DND-41 (cell line): ENCODE data around the gene MCAT.

Experiments
- CTCF ChIP-seq: IDR thresholded peaks from 2 replicates; pipeline ENCODE4 v1.5.1; 2012; ENCODE audit warnings: borderline replicate concordance, low read length, moderate library complexity, mild to moderate bottlenecking; ENCODE audit not compliant: poor library complexity, severe bottlenecking; ENCODE audit errors: extremely low read depth
- EZH2 ChIP-seq: IDR thresholded peaks from 3 replicates; pipeline ENCODE4 v1.6.1; 2012; ENCODE audit warnings: borderline replicate concordance, low read depth, mild to moderate bottlenecking, moderate library complexity, low read length, inconsistent platforms; ENCODE audit not compliant: severe bottlenecking

DNA sequence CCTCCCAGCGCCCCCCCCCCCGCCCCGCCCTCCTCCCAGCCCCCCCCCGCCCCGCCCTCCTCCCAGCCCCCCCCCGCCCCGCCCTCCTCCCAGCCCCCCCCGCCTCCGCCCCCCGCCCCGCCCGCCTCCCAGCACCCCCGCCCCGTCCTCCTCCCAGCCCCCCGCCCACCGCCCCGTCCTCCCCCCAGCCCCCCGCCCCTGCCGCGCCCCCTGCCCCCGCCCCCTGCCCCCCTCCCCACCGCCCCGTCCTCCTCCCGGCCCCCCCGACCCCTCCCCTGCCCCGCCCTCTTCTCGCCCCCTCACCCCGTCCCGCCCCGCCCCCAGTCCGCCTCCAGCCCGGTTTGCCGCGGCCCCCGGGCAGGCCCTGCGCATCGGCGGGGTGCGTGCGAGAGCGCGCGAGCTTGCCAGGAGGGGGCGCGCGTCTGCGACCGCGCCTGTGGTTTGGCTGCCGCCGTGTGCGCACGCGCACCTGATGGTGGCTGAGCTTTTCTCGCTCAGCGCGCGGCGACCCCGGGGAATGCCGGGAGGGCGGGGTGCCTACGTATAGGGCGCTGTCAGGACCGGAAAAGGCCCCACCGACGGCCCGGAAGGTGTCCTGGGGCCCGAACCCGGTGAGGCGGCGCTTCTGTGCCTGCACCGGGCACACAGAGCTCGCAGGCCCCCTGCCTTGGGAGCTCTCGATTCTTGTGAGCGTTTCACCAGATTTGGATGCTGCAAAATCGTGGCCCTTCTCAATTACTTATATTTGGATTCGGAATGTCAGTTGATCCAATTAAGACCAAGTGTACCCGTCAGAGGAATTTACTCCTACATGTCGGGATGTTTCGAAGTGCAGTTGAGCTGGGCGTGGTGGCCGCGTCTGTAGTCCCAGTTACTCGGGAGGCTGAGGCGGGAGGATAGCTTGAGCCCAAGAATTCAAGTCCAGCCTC, 44.2 kb upstream of the MCAT start:
- TF ChIP-seq CTCF (peak; percentile 82), EZH2 (no peak)
